ENCODE data around the gene SDCCAG8.

- TF ChIP-seq CTCF (IDR thresholded peaks at IDR 0.05) (no peak), POLR2A (IDR thresholded peaks at IDR 0.05) (no peak)
These were observed 243.4 kb downstream of the SDCCAG8 start for GRCh38 chr1:243499248-243499647.
